DND-41 (cell line): ENCODE measurements around the gene NLRP9.
A peak's percentile ranks its signal among the peaks of the same experiment; 100 is the strongest.

ENCODE experiments used
- ATAC-seq: fragments of 200-7000 bp; cut with Tn5 transposase; 3 replicates; pipeline ENCODE4 v1.9.1; 2021; ENCODE audit warnings: low read depth; ENCODE audit not compliant: insufficient read depth
- DNase-seq: peaks from one replicate; pipeline ENCODE4 v3.0.0-alpha.2; 2020
- H2AFZ ChIP-seq: 2 replicates; pipeline ENCODE4 v1.6.0; 2012; ENCODE audit warnings: low read depth, low read length
- H3K27ac ChIP-seq: 2 replicates; pipeline ENCODE4 v1.5.1; 2012; ENCODE audit warnings: low read length, inconsistent platforms
- H3K27me3 ChIP-seq: fragments of 200-600 bp; sonication (generic); 2 replicates; pipeline ENCODE4 v1.6.0; 2012; ENCODE audit warnings: low read length, mild to moderate bottlenecking, inconsistent platforms; ENCODE audit not compliant: insufficient read depth, poor library complexity
- H3K36me3 ChIP-seq: 2 replicates; pipeline ENCODE4 v1.5.1; 2012; ENCODE audit warnings: low read length, inconsistent platforms; ENCODE audit not compliant: insufficient read depth
- H3K4me1 ChIP-seq: 2 replicates; pipeline ENCODE4 v1.5.1; 2012; ENCODE audit warnings: mild to moderate bottlenecking, low read length; ENCODE audit not compliant: insufficient read depth
- H3K4me2 ChIP-seq: 2 replicates; pipeline ENCODE4 v1.6.0; 2012; ENCODE audit warnings: mild to moderate bottlenecking, moderate library complexity, low read length, inconsistent platforms; ENCODE audit not compliant: insufficient read depth
- H3K4me3 ChIP-seq, 2 experiments: fragments of 200-600 bp in 1 of 2; shearing (Covaris generic) in 1 of 2; 2 replicates each; pipeline ENCODE4 v1.5.1; 2012 to 2016; ENCODE audit warnings: inconsistent platforms in 2 of 2, low read length in 2 of 2, mild to moderate bottlenecking in 2 of 2, low read depth in 1 of 2, moderate library complexity in 1 of 2
- H3K79me2 ChIP-seq: 2 replicates; pipeline ENCODE4 v1.6.0; 2012; ENCODE audit warnings: low read length, inconsistent platforms; ENCODE audit not compliant: insufficient read depth
- H3K9ac ChIP-seq: 2 replicates; pipeline ENCODE4 v1.6.0; 2012; ENCODE audit warnings: low read depth, mild to moderate bottlenecking, inconsistent platforms, low read length, moderate library complexity
- H3K9me3 ChIP-seq: 2 replicates; pipeline ENCODE4 v1.5.1; 2012; ENCODE audit warnings: low read length, moderate library complexity, mild to moderate bottlenecking, inconsistent platforms; ENCODE audit not compliant: insufficient read depth, severe bottlenecking
- H4K20me1 ChIP-seq: 2 replicates; pipeline ENCODE4 v1.6.0; 2012; ENCODE audit warnings: low read length; ENCODE audit not compliant: insufficient read depth
- CTCF ChIP-seq: IDR thresholded peaks from 2 replicates; pipeline ENCODE4 v1.5.1; 2012; ENCODE audit warnings: borderline replicate concordance, low read length, moderate library complexity, mild to moderate bottlenecking; ENCODE audit not compliant: poor library complexity, severe bottlenecking; ENCODE audit errors: extremely low read depth
- EZH2 ChIP-seq: IDR thresholded peaks from 3 replicates; pipeline ENCODE4 v1.6.1; 2012; ENCODE audit warnings: borderline replicate concordance, low read depth, mild to moderate bottlenecking, moderate library complexity, low read length, inconsistent platforms; ENCODE audit not compliant: severe bottlenecking

Gene NLRP9

GRCh38 chr19:55681131-55682092 is 56.8 kb downstream of the NLRP9 start:
- Histone ChIP-seq H3K36me3 (peaks cover 91% of the 10 kb centered on the region), H3K79me2 (peaks cover 87% of the 10 kb centered on the region), H3K4me3 (no peak overlapping the region), H3K9me3 (no peaks in the 10 kb centered on the region), H3K9ac (no peak overlapping the region), H4K20me1 (peaks cover 74% of the 10 kb centered on the region), H3K4me1 (peaks cover 19% of the 10 kb centered on the region), H3K27me3 (no peaks in the 10 kb centered on the region), H3K4me2 (no peak overlapping the region), H2AFZ (no peak overlapping the region), H3K27ac (no peak overlapping the region)
- no peak for TF ChIP-seq EZH2
- TF ChIP-seq CTCF = no peak
- ATAC-seq (no peak), DNase-seq (no peak)

- H3K9me3 ChIP-seq = no peaks in the 10 kb centered on the region
- H3K4me2 ChIP-seq = no peak overlapping the region
- no peak overlapping the region for H2AFZ ChIP-seq
- TF ChIP-seq EZH2 = no peak
- TF ChIP-seq CTCF = no peak
- no peak for DNase-seq
- no peaks in the 10 kb centered on the region for H3K27me3 ChIP-seq
- H3K79me2 ChIP-seq = peaks cover 87% of the 10 kb centered on the region
- peaks cover 71% of the 10 kb centered on the region for H4K20me1 ChIP-seq
- peaks cover 27% of the 10 kb centered on the region for H3K4me1 ChIP-seq
- no peak for ATAC-seq
- peaks cover 85% of the 10 kb centered on the region for H3K36me3 ChIP-seq
- H3K27ac ChIP-seq = no peak overlapping the region
- H3K9ac ChIP-seq = no peak overlapping the region
- H3K4me3 ChIP-seq = no peak overlapping the region
These were observed 57.7 kb downstream of the NLRP9 start for GRCh38 chr19:55680339-55681130.

GRCh38 chr19:55679343-55680257 is 58.6 kb downstream of the NLRP9 start:
- Histone ChIP-seq H3K79me2 (peaks cover 83% of the 10 kb centered on the region), H2AFZ (no peak overlapping the region), H3K27me3 (no peaks in the 10 kb centered on the region), H3K4me1 (peaks cover 30% of the 10 kb centered on the region), H3K9ac (0 out of 2 replicates have a peak overlapping the region, but pooled peaks have one; percentile 13), H3K4me3 (no peak overlapping the region), H3K27ac (no peak overlapping the region), H3K36me3 (peaks cover 76% of the 10 kb centered on the region), H4K20me1 (peaks cover 64% of the 10 kb centered on the region), H3K4me2 (no peak overlapping the region), H3K9me3 (no peaks in the 10 kb centered on the region)
- DNase-seq (no peak), ATAC-seq (no peak)
- TF ChIP-seq EZH2 = no peak
- TF ChIP-seq CTCF = no peak
